Measurements from ENCODE around the gene QRICH1.
A peak's percentile ranks its signal among the peaks of the same experiment; 100 is the strongest.

QRICH1 gene

DNA sequence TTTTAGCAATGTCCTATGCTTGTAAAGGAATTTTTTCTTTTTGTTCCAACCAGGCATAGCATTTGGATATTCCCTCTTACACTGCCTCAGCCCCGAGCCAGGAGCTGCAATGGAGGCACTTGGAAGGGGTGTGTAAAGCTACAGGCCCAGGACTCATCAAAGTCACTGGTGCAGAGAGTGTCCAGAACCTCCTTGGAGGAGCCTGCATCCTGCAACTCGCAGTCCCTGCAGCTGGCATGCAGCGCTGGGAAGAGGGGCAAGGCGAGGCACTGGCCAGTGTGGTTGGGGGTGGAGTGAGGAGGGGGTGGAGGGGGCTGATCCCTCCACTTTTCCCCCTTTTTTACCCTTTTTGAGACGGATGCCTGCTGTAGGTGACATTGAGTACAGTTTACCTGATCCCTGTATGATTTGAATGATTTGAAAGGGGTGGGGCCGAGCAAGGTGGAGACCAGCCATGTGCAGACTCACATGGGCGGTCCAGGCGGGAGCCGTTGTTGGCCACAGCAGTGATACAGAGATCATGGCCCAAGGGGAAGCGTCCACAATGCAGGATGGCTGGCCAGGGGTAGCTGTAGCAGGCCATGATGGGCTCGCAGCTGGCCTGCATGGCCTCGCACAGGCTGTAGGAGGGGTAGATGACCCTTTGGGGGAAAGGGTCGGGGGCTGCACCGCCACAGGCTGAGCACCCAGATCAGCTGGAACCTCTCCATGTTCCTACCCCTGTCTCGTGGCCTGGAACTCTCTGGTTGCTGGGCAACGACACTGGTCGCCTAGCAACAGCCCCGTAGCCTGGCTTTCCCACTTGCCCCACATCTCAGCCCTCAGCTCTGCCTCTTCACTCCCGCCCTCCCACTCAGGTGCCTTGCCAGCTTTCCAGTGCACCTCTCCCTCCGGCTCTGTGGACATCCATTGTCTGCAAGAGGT lies 95.9 kb downstream of the QRICH1 start:
- Mint-ChIP-seq H3K27ac (no peak overlapping the region), H3K4me1 (peaks cover 7% of the 10 kb centered on the region), H3K4me3 (no peak overlapping the region), H3K9me3 (no peaks in the 10 kb centered on the region), H3K27me3 (no peaks in the 10 kb centered on the region), H3K36me3 (peaks cover 6% of the 10 kb centered on the region)
- ATAC-seq (ENCODE audit: low read depth): no peak
- DNase-seq (ENCODE audit: low spot score in 2 of 2): no peak

DNA sequence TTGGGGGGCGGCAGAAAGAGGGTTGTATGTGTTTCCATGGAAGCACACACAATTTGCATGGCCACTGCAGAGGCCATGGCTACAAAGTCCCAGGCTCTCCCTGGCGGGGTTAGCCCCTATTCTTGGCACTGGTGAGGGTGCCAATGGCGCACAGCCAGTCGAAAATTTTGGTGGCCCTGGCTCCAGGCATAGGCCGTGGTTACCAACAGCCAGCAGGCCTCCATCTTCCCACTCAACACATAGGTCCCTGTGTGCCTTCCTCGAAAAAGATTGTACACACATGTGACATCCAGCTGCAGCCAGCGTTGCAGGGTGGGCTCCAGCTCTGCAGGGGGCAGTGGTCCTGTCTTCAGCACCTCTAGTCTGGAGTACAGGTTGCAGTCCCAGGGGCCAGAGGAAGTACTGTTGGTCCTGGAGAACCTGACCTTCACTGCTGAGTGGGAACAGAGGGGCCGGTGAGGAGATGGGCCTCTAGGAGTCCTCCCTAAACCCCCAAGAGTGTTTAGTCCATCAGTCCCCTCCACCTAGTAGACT lies 96.7 kb downstream of the QRICH1 start:
- no peak for ATAC-seq (ENCODE audit: low read depth)
- H3K27ac Mint-ChIP-seq: no peak overlapping the region
- peaks cover 7% of the 10 kb centered on the region for H3K4me1 Mint-ChIP-seq
- peaks cover 6% of the 10 kb centered on the region for H3K36me3 Mint-ChIP-seq
- DNase-seq (ENCODE audit: low spot score in 2 of 2): no peak
- no peaks in the 10 kb centered on the region for H3K9me3 Mint-ChIP-seq
- no peaks in the 10 kb centered on the region for H3K27me3 Mint-ChIP-seq
- H3K4me3 Mint-ChIP-seq: no peak overlapping the region

DNA sequence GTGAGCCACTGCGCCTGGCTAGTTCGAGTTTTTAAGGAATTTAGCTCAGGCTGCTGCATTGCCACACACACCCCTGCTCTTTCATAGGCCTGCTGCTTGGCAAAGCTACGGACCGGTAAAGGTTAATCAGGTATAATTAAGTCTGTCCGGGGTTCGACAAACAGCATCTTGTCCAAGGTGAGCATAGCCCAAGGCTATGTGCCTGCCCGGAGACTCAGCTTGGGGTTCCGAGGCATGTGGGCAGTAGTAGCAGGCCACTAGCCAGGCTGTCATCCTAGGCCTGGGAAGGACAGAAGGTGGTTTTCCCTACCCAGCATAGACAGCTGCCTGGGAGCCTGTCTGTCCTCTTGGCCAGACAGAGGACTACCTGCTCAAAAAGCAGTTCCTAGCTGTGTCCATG lies 97.2 kb downstream of the QRICH1 start:
- Mint-ChIP-seq H3K4me3 (no peak overlapping the region), H3K27ac (no peak overlapping the region), H3K4me1 (peaks cover 8% of the 10 kb centered on the region), H3K36me3 (peaks cover 6% of the 10 kb centered on the region), H3K9me3 (no peaks in the 10 kb centered on the region), H3K27me3 (no peaks in the 10 kb centered on the region)
- ATAC-seq (ENCODE audit: low read depth) (no peak), DNase-seq (ENCODE audit: low spot score in 2 of 2) (no peak)

DNA sequence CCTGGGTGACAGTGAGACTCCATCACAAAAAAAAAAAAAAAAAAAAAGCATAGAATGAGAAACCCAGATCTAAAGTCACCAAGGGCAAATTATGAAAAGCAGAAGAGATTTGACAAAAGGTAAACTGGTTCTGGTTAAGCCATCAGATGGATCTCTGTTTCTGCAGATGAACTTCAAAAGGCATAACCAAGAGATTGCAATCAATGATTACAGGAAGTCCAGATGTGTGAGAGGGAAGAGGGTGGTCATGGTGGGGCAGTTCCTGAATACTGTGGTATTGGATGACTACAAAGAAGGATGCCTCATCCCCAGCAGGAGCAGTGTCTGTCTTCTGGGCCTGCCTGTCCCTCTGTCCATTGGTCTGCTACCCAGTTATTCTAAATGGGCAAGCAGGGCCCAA lies 100.0 kb downstream of the QRICH1 start:
- Mint-ChIP-seq H3K27ac (no peak overlapping the region), H3K4me1 (peaks cover 24% of the 10 kb centered on the region)

DNA sequence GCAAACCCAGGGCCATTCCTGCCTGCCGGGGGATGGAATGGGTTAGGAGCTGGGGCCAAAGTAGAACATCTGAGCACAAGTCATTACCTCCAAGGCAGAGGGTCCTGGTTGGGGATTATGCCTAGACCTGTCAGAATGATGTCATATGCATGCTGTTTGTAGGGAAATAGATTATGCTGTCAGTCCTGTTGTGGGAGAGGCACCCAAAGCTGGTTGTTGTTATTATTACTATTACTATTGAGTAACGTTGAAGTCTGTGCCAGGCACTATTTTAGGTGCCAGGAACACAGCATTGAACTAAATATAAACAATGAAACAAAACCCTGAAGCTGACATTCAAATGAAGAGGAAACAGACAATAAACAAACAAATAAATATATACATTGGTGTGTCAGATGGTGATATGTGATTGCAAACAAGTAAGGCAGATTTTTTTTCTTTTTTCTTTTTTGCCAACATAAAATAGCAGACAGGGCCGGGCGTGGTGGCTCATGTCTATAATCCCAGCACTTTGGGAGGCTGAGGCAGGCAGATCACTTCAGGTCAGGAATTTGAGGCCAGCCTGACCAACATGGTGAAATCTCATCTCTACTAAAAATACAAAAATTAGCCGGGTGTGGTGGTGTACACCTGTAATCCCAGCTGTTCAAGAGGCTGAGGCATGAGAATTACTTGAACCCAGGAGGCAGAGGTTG lies 101.9 kb downstream of the QRICH1 start:
- H3K9me3 Mint-ChIP-seq: no peaks in the 10 kb centered on the region
- no peaks in the 10 kb centered on the region for H3K27me3 Mint-ChIP-seq
- H3K4me1 Mint-ChIP-seq: peaks cover 27% of the 10 kb centered on the region
- H3K4me3 Mint-ChIP-seq: peak overlapping the region; percentile 43
- ATAC-seq (ENCODE audit: low read depth) (no peak), DNase-seq (ENCODE audit: low spot score in 2 of 2) (no peak)
- peak overlapping the region; percentile 89 for H3K27ac Mint-ChIP-seq
- peaks cover 6% of the 10 kb centered on the region for H3K36me3 Mint-ChIP-seq

More for the DNA sequence above, 100.0 kb downstream of the QRICH1 start:
- H3K4me3 Mint-ChIP-seq: no peak overlapping the region
- H3K27me3 Mint-ChIP-seq: no peaks in the 10 kb centered on the region
- no peaks in the 10 kb centered on the region for H3K9me3 Mint-ChIP-seq
- H3K36me3 Mint-ChIP-seq: peaks cover 6% of the 10 kb centered on the region
- ATAC-seq (ENCODE audit: low read depth) (no peak), DNase-seq (ENCODE audit: low spot score in 2 of 2) (no peak)

DNA sequence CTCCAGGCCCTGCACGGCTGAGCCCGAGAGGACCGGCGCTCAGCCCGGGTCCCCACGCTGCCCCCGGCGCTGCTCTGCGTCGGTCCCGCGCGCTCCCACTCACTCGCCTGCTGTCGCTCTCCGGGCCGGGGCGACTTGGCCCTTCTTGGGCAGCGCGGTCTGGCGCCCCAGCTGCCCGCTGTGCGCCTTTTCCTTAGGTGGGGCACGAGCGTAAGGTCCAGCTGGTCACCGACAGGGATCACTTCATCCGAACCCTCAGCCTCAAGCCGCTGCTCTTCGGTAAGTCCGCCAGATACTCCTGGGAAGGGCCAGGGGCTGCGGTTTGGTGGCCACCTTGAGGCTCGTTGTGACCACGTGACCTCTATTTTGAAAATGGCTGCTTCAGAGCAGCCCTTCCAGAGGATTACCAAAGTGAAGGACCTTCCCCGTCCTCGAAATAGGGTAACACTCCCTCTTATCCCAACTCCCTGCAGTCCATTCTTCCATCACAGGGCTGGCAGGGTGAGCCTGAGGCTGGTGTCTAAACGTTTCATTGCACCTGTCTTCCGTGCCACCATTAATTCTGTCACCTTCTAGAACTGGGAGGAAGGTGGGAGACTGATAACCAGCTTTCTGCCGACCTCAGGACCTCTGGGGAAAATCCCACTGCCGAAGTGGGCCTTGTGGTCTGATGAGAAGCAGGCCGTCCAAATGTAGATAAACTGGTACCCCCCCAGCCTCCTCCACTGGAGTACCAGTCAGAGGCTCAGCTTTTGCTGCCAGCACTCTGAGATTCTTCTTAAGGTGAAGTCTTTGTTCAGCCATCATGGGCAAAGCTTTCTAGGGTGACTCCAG lies 103.0 kb downstream of the QRICH1 start:
- peak overlapping the region; percentile 89 for H3K27ac Mint-ChIP-seq
- ATAC-seq (ENCODE audit: low read depth) (peak; percentile 20), DNase-seq (ENCODE audit: low spot score in 2 of 2) (no peak)
- H3K9me3 Mint-ChIP-seq: no peaks in the 10 kb centered on the region
- H3K36me3 Mint-ChIP-seq: peaks cover 6% of the 10 kb centered on the region
- H3K4me1 Mint-ChIP-seq: peaks cover 27% of the 10 kb centered on the region
- no peaks in the 10 kb centered on the region for H3K27me3 Mint-ChIP-seq
- peak overlapping the region; percentile 94 for H3K4me3 Mint-ChIP-seq

DNA sequence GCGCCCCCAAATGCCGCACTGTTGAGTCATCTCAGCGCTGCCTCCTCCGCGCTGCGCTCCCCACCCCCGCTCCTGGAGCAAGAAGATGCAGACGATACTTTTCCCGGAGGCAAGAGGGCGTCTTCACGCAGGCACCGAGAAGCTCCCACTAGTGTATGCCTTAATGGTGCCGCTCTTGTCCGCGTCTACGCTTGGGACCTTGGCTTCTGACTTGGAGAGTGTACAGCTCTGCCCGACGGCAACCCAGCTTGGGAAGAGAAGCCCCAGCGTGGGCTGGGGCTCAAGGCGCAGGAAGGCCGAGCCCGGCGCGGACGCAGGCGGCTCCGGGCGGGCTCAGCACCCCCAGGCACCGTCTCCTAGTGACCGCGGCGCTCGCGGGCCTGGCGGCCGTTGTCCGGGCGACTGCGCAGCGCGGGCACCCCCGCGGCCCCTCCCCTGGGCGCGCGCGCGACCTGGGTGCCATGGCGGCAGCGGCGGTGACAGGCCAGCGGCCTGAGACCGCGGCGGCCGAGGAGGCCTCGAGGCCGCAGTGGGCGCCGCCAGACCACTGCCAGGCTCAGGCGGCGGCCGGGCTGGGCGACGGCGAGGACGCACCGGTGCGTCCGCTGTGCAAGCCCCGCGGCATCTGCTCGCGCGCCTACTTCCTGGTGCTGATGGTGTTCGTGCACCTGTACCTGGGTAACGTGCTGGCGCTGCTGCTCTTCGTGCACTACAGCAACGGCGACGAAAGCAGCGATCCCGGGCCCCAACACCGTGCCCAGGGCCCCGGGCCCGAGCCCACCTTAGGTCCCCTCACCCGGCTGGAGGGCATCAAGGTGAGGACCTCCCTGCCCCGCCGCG lies 103.9 kb downstream of the QRICH1 start, which contains the start of gene P4HTM:
TSS of gene P4HTM (plus strand) at position 446 of the 840 bp plus-strand sequence. CDS start at position 462, 16 bp downstream.
- DNase-seq (ENCODE audit: low spot score in 2 of 2) (peak; percentile 26 to 56), ATAC-seq (ENCODE audit: low read depth) (peak; percentile 71)
- Mint-ChIP-seq H3K4me3 (peak within 1 kb of the TSS; percentile 94), H3K36me3 (peaks cover 3% of the 10 kb centered on the region), H3K9me3 (no peaks in the 10 kb centered on the region), H3K27ac (peak within 1 kb of the TSS; percentile 89), H3K4me1 (peaks cover 25% of the 10 kb centered on the region), H3K27me3 (no peaks in the 10 kb centered on the region)

DNA sequence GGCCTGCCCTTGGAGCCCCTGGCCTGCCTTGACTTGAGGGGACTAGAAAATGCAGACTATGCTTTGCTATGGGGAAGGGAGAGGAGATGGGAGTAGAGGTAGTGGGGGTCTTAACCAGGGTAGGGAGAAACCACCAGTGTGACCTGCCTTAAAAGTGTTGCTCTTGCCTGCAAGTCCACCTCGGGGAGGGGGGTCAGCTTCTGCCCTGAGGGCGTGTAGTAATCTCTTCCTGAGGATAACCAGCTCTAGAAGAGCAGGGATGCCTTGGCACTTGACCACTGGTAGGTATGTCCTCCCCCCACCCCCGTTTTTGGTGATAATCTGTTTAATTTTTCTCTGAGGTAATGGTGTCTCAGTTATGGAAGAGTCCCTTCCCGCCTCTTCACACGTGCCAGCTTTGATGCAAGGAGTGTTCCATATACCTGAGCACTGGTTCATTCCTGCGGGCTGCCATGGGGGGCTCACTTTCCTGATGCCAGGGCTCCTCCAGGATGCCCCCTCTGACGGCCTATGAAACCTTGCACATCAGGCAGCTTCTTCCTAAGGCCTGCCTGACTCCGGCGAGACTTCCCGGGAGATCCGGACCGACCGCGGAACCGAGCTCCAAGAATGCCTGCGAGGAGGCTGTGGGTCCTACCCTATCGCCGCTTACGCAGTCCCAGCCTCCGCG lies 104.6 kb downstream of the QRICH1 start:
- Mint-ChIP-seq H3K9me3 (no peaks in the 10 kb centered on the region), H3K4me1 (peaks cover 24% of the 10 kb centered on the region), H3K27ac (peak overlapping the region; percentile 89), H3K27me3 (no peaks in the 10 kb centered on the region), H3K36me3 (no peaks in the 10 kb centered on the region), H3K4me3 (peak overlapping the region; percentile 93)
- no peak for ATAC-seq (ENCODE audit: low read depth)
- no peak for DNase-seq (ENCODE audit: low spot score in 2 of 2)

DNA sequence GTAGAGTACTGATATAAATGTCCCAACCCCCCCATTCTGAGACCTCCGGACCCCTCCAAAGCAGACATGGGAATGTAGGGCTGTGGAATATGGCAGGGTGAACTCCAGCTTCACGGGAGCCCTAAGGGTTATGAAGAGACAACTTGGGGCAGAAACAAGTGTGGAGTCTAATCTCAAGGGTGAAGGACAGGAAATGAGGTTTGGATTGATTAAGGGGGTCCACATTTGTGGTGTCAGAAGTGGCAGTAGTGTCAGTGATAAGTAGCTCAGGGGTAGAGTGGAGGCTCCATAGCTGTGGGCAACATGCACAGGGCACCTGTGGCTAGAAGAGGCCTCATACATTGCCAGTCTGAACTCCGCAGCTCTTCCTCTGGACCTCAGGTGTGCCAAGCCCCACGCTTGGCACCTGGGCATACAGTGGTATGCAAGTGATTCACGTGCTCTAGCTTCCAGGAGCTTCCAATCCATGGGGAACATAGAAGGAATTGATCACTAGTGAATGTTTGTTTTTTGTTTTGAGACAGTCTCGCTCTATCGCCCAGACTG lies 108.0 kb downstream of the QRICH1 start:
- no peak for ATAC-seq (ENCODE audit: low read depth)
- no peaks in the 10 kb centered on the region for H3K9me3 Mint-ChIP-seq
- peak overlapping the region; percentile 40 for H3K27ac Mint-ChIP-seq
- H3K36me3 Mint-ChIP-seq: peaks cover 1% of the 10 kb centered on the region
- no peaks in the 10 kb centered on the region for H3K27me3 Mint-ChIP-seq
- no peak for DNase-seq (ENCODE audit: low spot score in 2 of 2)
- no peak overlapping the region for H3K4me3 Mint-ChIP-seq
- H3K4me1 Mint-ChIP-seq: peaks cover 16% of the 10 kb centered on the region

DNA sequence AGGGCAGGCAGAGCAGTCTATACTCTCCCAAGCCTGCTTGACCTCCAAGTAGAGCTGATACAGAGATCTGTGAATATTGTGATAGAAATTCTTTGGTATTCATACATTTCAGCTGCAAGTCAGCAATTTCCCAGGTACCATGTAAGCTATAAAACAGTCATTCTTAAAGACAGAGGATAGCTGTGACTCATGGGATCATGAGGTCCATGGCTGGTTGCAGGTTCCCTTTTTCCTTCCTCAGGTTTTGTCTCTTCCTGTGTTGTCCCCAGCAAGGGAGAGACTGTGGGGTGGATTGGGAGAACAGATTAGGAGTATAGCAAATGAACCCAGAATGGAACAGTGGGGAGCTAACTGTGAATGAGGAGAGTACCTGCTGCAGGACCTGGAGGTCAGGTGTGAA lies 109.2 kb downstream of the QRICH1 start:
- no peaks in the 10 kb centered on the region for H3K27me3 Mint-ChIP-seq
- no peak overlapping the region for H3K27ac Mint-ChIP-seq
- no peak overlapping the region for H3K4me3 Mint-ChIP-seq
- DNase-seq (ENCODE audit: low spot score in 2 of 2) (no peak), ATAC-seq (ENCODE audit: low read depth) (no peak)
- peaks cover 11% of the 10 kb centered on the region for H3K4me1 Mint-ChIP-seq
- peaks cover 6% of the 10 kb centered on the region for H3K36me3 Mint-ChIP-seq
- H3K9me3 Mint-ChIP-seq: no peaks in the 10 kb centered on the region

DNA sequence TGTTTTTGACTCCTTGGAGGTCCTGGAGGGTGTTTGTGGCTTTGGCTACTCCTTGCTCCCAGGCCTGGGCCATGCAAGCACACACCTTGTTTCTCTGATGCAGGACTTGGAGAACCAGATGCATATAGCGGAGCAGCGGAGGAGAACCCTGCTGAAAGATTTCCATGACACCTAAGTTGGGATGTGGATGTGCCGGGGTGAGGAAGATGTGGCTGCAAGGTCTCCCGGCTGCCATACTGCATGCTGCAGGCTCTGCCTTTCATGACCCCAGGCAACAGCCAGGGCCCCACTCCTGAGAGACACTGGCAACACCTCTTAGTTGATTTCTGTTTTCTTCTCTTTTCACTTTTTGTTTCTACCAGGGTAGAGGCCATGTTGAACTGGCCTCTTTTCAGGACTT lies 110.8 kb downstream of the QRICH1 start:
- ATAC-seq (ENCODE audit: low read depth): no peak
- peaks cover 3% of the 10 kb centered on the region for H3K4me1 Mint-ChIP-seq
- peaks cover 12% of the 10 kb centered on the region for H3K36me3 Mint-ChIP-seq
- DNase-seq (ENCODE audit: low spot score in 2 of 2): no peak
- peak overlapping the region; percentile 24 for H3K27ac Mint-ChIP-seq
- H3K9me3 Mint-ChIP-seq: no peaks in the 10 kb centered on the region
- H3K4me3 Mint-ChIP-seq: no peak overlapping the region
- no peaks in the 10 kb centered on the region for H3K27me3 Mint-ChIP-seq

DNA sequence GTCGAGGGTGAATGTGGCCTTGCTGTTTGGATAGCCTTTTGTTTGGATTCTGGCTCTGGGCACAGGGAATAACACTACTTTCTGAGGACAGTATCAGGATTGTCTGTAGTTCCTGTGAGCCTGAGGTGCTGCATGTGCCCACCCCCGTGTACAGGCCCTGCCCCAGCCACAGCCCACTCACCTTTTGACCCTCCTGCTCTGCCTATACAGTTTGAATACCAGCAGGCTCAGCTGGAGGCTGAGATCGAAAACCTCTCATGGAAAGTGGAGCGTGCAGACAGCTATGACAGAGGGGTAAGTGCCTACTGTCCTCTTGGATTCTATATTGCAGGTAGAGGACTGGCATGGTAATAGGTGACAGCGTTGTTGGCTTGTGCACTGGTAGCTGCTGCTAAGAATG lies 111.2 kb downstream of the QRICH1 start:
- DNase-seq (ENCODE audit: low spot score in 2 of 2) (no peak), ATAC-seq (ENCODE audit: low read depth) (no peak)
- Mint-ChIP-seq H3K4me1 (no peaks in the 10 kb centered on the region), H3K27me3 (no peaks in the 10 kb centered on the region), H3K9me3 (no peaks in the 10 kb centered on the region), H3K27ac (no peak overlapping the region), H3K4me3 (no peak overlapping the region), H3K36me3 (peaks cover 14% of the 10 kb centered on the region)
